Esophagus (tissue), 2 donors: Measurements from ENCODE around the gene KCTD7. TPM values are rescaled to one million over a fixed set of nuclear protein-coding genes. Genes with fewer than 3 reads are reported as not detected.
"Not testable (repeated sequence)": the region's sequence is repeated elsewhere in the genome, so short reads cannot be mapped to it uniquely, and the experiment has no call there.

Source experiments
- H3K27ac ChIP-seq, 2 donors: one replicate each; pipeline ENCODE4 v1.5.1; 2013; ENCODE audit warnings: low read depth in 2 of 2, mild to moderate bottlenecking in 2 of 2, inconsistent platforms in 1 of 2, low read length in 1 of 2, moderate library complexity in 1 of 2
- H3K27me3 ChIP-seq, 2 donors: one replicate each; pipeline ENCODE4 v1.6.1; 2013; ENCODE audit warnings: low read length in 2 of 2, control low read depth in 1 of 2, mild to moderate bottlenecking in 1 of 2; ENCODE audit not compliant: insufficient read depth in 2 of 2, control insufficient read depth in 1 of 2
- H3K36me3 ChIP-seq, 2 donors: one replicate each; pipeline ENCODE4 v1.6.1; 2013; ENCODE audit warnings: low read length in 1 of 2; ENCODE audit not compliant: control insufficient read depth in 2 of 2, insufficient read depth in 2 of 2
- H3K4me1 ChIP-seq, 2 donors: one replicate each; pipeline ENCODE4 v1.6.1; 2013; ENCODE audit warnings: low read length in 1 of 2; ENCODE audit not compliant: control insufficient read depth in 2 of 2, insufficient read depth in 2 of 2
- H3K4me3 ChIP-seq, 2 donors: one replicate each; pipeline ENCODE4 v1.5.1; 2013; ENCODE audit warnings: low read length in 2 of 2, mild to moderate bottlenecking in 2 of 2, low read depth in 1 of 2, moderate library complexity in 1 of 2
- H3K9me3 ChIP-seq, 2 donors: one replicate each; pipeline ENCODE4 v1.6.1; 2013; ENCODE audit warnings: mild to moderate bottlenecking in 2 of 2, low read depth in 1 of 2, low read length in 1 of 2, moderate library complexity in 1 of 2; ENCODE audit not compliant: control insufficient read depth in 2 of 2, insufficient read depth in 1 of 2
- WGBS, 2 donors: extraction: QIAGEN DNeasy Blood & Tissue Kit; methylation state at CpG; one replicate each; pipeline ENCODE4 v1.1.7; 2013; 5-methylcytosine and 5-hydroxymethylcytosine counted together
- polyA plus RNA-seq, 2 donors: library from polyadenylated mRNA; stranded (reverse); fragments of 200-250 nt; gene quantifications; one replicate each; pipeline ENCODE4 v1.2.3, GENCODE V29; 2013
- donor health status: healthy with polysubstance abuse.
- donor health status: Bipolar disorder and iron deficiency.

Gene KCTD7
- polyA plus RNA-seq, 2 donors = 1.9 to 2.9 TPM

DNA sequence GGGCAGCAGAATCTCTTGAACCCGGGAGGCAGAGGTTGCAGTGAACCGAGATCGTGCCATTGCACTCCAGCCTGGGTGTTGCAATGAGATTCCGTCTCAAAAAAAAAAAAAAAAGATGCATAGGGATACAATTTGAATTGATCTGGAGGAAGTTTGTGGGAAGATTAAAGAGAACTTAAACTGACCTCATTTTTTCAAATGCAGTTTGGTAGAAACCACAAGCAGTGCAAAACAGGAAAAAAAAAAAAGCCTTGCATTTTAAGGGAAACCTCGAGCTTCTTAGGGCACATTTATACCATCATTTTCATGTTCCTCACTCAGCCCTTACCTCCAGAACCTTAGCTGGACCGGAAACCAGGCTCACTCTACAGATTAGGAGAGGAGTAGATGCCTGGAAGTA is 2.8 kb downstream of the KCTD7 start:
- peaks cover 0 to 3% of the 10 kb centered on the region in 2 donors for H3K36me3 ChIP-seq
- H3K4me3 ChIP-seq = no peak overlapping the region
- no peaks in the 10 kb centered on the region for H3K27me3 ChIP-seq
- no peak overlapping the region for H3K27ac ChIP-seq
- peaks cover 0 to 2% of the 10 kb centered on the region in 2 donors for H3K4me1 ChIP-seq
- WGBS, 2 donors = 64 to 75% methylated on average over 6 of the region's 6 CpGs
- H3K9me3 ChIP-seq = no peaks in the 10 kb centered on the region

DNA sequence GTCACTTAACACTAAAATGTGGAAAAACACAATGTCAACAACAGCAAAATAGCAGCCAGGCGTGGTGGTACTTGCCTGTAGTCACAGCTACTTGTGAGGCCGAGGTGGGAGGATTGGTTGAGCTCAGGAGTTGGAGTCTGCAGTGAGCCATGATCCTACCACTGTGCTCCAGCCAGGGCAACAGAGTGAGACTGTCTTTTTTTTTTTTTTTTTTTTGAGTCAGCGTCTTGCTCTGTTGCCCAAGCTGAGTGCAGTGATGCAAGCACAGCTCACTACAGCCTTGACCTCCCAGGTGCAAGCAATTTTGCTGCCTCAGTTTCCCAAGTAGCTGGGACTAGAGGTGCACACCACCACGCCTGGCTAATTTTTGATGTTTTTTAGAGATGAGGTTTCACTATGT is 6.1 kb downstream of the KCTD7 start:
- H3K27me3 ChIP-seq = no peaks in the 10 kb centered on the region
- no peak overlapping the region for H3K27ac ChIP-seq
- peaks cover 2 to 11% of the 10 kb centered on the region in 2 donors for H3K36me3 ChIP-seq
- peaks cover 0 to 2% of the 10 kb centered on the region in 2 donors for H3K4me1 ChIP-seq
- WGBS, 2 donors = 86 to 87% methylated on average over 4 of the region's 4 CpGs
- no peak overlapping the region for H3K4me3 ChIP-seq
- no peaks in the 10 kb centered on the region for H3K9me3 ChIP-seq

DNA sequence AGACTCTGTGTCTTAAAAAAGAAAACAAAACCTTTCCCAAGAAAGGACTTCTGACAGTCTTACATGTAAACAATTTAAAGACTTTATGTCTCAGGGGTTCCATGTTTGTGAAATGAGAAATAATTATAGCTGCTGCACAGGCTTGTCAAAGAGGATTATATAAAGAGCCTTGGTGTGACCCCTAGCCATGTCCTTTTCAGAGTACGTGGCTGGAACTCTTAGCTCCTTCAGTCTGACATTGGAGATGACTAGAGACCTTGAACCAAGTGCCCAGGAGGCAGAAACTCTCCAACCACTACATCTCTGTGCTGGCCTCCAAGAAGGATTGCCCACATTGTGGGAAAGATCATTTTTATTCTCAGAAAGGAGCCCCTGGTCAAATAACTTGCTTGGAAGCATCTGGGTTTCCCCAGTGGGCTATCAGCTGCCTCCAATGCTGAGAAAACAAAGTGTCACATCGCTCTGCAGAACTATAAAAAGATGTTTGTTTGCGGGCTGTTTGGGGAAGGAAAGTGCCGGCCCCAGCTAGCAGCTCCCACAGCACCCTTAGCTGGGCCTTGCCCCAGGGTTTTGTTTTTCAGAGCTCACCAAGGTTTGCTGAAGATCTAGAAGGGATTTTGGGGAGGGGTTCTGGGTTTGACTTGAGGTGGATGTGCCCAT is 6.8 kb downstream of the KCTD7 start:
- not testable (repeated sequence) for H3K4me1 ChIP-seq, H3K4me3 ChIP-seq, H3K27me3 ChIP-seq, H3K27ac ChIP-seq, H3K9me3 ChIP-seq
- H3K36me3 ChIP-seq = peaks cover 2 to 11% of the 10 kb centered on the region in 2 donors
- 86% methylated on average over 1 of the region's 4 CpGs; no CpG with 5 or more reads in 1 of the 2 donors for WGBS, 2 donors

DNA sequence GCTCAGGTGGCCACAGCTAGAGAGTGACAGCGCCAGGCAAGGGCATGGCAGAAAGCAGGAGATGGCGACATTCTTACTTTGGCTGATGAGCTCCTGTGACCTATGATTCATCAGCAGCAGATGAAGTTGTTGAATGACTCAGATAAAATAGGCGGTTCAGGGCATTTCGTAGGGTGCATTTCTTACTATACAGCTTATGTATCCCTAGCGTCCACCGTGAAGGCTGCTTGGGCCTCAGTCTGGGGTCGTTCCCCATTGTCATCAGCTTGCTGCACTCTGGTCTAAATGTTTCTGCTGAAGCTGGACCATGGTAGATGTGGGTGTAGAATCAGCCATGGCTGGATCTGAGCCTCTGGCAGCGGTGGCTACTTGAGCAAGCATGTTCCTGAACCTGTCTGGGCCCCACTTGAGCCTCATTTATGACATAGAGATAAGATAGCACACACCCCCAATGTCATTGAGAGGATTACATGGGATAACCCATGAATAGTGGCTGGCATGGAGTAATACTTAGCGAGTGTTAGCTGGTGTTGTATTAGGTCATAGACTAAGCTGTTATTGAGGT is 7.4 kb downstream of the KCTD7 start:
- Histone ChIP-seq H3K36me3 (peaks cover 2 to 11% of the 10 kb centered on the region in 2 donors), H3K27ac (peak overlapping the region in 1 of 2 donors; percentile 78)
- WGBS, 2 donors = 69 to 76% methylated on average over 7 to 8 of the region's 9 CpGs
- H3K4me3 ChIP-seq, H3K9me3 ChIP-seq, H3K27me3 ChIP-seq, H3K4me1 ChIP-seq: not testable (repeated sequence)

DNA sequence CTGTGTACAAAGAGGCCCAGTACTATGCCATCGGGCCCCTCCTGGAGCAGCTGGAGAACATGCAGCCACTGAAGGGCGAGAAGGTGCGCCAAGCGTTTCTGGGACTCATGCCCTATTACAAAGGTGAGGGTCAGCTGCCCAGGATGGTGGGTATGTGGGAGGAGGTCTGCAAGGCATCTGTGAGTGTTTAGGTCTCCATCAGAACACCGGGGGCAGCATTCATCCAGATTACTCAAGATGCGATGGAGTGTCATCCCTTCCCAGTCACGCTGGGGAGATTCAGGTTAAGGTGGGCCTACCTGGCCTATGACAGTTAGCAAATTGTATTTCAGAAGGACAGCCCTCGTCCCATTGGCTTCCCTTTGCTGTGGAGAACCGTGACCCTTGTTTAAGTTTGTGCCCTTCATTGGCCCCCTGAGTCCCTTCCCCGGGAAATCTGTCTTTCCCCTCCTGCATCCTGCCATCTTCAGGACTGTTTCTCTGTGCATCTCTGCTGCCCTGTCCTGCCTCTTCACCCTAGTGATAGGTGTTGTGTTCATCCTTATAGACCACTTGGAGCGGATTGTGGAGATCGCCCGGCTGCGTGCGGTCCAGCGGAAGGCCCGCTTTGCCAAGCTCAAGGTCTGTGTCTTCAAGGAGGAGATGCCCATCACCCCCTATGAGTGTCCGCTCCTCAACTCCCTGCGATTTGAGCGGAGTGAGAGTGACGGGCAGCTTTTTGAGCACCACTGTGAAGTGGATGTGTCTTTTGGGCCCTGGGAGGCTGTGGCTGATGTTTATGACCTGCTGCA is 9.8 kb downstream of the KCTD7 start:
- peaks cover 2 to 13% of the 10 kb centered on the region in 2 donors for H3K36me3 ChIP-seq
- WGBS, 2 donors = 92 to 95% methylated on average over 21 of the region's 21 CpGs
- no peaks in the 10 kb centered on the region for H3K4me1 ChIP-seq
- no peaks in the 10 kb centered on the region for H3K9me3 ChIP-seq
- no peak overlapping the region for H3K27ac ChIP-seq
- H3K4me3 ChIP-seq = no peak overlapping the region
- H3K27me3 ChIP-seq = no peaks in the 10 kb centered on the region

DNA sequence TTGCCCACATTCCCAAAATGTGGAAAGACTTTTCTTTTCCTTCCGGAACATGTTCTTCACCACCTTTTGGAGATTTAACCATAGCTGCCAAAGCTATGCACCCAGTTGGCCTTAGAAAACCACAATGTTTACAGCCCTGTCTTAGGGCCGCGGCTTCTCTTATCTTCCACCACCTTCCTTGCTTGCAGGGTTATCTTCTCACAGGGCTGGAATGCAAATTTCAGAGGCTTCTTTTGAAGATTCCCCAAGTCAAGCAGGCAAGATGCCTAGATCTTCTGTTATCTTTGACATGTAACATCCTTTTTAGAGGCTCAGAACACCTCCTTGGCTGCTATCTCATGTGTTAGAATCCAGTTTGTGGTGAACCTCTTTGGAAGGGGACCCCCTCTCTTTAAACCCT is 11.1 kb downstream of the KCTD7 start:
- Histone ChIP-seq H3K4me3 (no peak overlapping the region), H3K27ac (no peak overlapping the region), H3K9me3 (no peaks in the 10 kb centered on the region), H3K4me1 (no peaks in the 10 kb centered on the region), H3K27me3 (no peaks in the 10 kb centered on the region), H3K36me3 (peaks cover 2 to 13% of the 10 kb centered on the region in 2 donors)
- WGBS, 2 donors = 91 to 95% methylated on average over 3 of the region's 3 CpGs

DNA sequence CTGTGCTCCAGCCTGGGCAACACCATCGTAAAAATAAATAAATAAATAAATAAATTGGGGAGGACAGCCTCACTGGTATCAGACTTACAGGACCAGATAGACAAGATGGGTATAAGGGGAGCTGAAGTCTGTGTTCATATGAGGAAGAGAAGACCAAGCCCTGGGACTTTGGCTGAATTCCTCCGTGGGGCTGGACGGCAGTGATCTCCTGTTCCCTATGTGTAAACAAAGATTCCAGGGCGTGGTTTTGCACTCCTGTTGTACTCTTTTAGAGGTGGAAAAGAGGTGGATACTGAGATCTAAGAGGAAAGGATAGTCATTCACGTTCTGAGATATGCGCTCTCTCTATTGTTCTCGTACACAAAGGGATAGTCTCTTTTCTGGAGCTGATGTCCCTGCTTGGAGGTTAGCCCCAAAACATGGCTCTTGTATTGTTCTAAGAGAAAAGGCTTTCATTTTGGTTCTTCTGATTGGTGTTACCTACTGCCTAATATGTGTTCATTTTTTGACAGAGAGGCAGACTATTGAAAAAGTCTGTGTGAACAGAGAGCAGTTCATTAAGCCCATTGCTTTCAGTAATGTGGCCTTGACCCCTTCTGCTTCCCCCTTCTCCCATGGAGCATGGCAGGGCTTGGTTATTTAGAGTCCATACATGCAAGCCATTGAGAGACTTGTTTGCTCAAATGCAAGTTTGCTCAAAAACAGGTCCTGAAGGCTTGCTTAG is 12.3 kb downstream of the KCTD7 start:
- Histone ChIP-seq H3K4me3 (no peak overlapping the region), H3K4me1 (no peaks in the 10 kb centered on the region), H3K27me3 (no peaks in the 10 kb centered on the region), H3K27ac (no peak overlapping the region), H3K36me3 (peaks cover 2 to 13% of the 10 kb centered on the region in 2 donors), H3K9me3 (no peaks in the 10 kb centered on the region)
- WGBS, 2 donors = 70 to 78% methylated on average over 7 of the region's 7 CpGs

DNA sequence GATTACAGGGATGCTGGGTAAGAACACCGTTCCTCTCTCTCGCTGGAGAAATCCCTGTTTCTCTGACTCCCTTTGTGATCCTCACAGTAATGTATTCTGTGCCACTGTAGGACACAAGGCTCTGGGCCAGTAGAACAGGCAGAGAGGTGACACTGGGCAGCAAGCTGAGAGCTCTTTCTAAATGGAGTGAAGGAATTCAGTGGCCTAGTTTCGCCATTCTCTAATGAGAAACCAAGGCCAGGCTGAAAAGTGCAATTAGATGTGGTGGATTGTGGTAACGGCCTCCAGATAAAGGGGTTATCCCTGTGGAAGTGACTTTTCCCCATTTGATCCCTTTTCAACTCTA is 12.8 kb downstream of the KCTD7 start:
- no peaks in the 10 kb centered on the region for H3K4me1 ChIP-seq
- no peaks in the 10 kb centered on the region for H3K9me3 ChIP-seq
- no peaks in the 10 kb centered on the region for H3K27me3 ChIP-seq
- no peak overlapping the region for H3K4me3 ChIP-seq
- WGBS, 2 donors = 86 to 93% methylated on average over 4 of the region's 4 CpGs
- peaks cover 2 to 13% of the 10 kb centered on the region in 2 donors for H3K36me3 ChIP-seq
- H3K27ac ChIP-seq = no peak overlapping the region

DNA sequence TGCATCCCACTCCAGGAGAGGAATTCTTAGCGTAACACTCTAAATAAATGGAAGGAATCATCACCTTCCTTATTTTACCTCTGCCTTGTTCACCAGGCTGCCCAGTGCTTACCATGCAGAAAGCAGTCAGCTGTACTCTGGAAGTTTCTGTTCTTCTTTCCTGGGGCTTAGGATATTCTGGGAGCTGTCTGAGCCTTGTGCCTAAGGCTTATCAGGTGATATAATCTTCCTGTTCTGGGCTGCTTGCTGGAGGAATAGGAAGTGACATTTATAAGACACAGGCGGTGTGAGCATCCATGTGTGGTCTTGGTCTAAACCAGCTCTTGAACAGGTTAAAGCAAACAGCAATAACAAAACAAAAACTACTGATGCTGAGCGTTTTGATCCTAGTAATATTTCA is 13.5 kb downstream of the KCTD7 start:
- H3K9me3 ChIP-seq = no peaks in the 10 kb centered on the region
- H3K27ac ChIP-seq = no peak overlapping the region
- WGBS, 2 donors = 91 to 93% methylated on average over 3 of the region's 3 CpGs
- H3K27me3 ChIP-seq = no peaks in the 10 kb centered on the region
- peaks cover 2 to 15% of the 10 kb centered on the region in 2 donors for H3K36me3 ChIP-seq
- H3K4me1 ChIP-seq = no peaks in the 10 kb centered on the region
- H3K4me3 ChIP-seq = no peak overlapping the region
